Measurements from ENCODE around the gene GLRA1. TPM values are rescaled to one million over a fixed set of nuclear protein-coding genes. Genes with fewer than 3 reads are reported as not detected.

The GLRA1 gene
- total RNA-seq, 1 donor from 2014 or later: not detected

DNA sequence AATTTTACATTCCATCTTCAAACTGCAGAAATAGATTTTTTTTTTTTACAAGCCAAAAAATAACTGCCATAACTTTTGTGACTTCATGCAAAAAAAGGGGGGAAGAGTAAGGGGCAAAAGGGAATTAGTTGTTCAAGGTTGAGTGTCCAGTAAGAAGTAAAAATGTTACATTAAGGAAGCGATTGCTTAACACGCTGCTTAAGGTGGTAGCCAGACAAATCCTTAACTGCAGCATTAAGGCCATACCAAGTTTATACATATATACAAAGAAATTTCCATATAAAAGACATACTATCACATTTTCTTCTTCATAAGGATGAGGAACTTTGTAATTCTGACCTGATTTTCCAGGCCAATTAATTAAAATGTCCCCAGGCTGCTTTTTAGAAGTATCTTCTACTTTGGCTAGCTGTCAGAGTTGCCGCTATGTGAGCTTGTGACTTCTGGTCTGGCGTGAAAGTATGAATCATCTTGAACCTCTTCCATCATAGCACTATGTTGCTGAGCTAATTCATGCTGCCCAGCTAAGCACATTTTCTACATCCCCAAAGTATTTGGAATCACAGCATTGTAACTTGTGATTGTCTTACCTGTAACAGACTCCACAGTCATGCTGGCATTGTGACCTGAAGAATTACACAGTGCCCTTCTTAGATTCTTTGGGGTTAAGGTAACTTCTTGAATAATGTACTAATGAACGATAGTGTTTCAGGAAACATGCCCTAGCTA lies 112.9 kb downstream of the GLRA1 start:
- Histone ChIP-seq H3K9me3 (no peaks in the 10 kb centered on the region), H3K27ac (no peak overlapping the region), H3K36me3 (peaks cover 0 to 10% of the 10 kb centered on the region in 2 donors), H3K27me3 (no peaks in the 10 kb centered on the region), H3K4me1 (peaks cover 27% of the 10 kb centered on the region), H3K4me3 (no peak overlapping the region)
- TF ChIP-seq, protein P1, sequence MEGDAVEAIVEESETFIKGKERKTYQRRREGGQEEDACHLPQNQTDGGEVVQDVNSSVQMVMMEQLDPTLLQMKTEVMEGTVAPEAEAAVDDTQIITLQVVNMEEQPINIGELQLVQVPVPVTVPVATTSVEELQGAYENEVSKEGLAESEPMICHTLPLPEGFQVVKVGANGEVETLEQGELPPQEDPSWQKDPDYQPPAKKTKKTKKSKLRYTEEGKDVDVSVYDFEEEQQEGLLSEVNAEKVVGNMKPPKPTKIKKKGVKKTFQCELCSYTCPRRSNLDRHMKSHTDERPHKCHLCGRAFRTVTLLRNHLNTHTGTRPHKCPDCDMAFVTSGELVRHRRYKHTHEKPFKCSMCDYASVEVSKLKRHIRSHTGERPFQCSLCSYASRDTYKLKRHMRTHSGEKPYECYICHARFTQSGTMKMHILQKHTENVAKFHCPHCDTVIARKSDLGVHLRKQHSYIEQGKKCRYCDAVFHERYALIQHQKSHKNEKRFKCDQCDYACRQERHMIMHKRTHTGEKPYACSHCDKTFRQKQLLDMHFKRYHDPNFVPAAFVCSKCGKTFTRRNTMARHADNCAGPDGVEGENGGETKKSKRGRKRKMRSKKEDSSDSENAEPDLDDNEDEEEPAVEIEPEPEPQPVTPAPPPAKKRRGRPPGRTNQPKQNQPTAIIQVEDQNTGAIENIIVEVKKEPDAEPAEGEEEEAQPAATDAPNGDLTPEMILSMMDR (IDR thresholded peaks at IDR 0.05): no peak
- TF ChIP-seq POLR2A (IDR thresholded peaks at IDR 0.05) (no peak), POLR2AphosphoS5 (IDR thresholded peaks at IDR 0.05; ENCODE audit: insufficient read depth in 1 of 2, low read depth in 1 of 2) (no peak)
- no peak for DNase-seq (ENCODE audit: extremely low spot score in 2 of 2)
- intact Hi-C loops (cut with DNase I): no loop called here

DNA sequence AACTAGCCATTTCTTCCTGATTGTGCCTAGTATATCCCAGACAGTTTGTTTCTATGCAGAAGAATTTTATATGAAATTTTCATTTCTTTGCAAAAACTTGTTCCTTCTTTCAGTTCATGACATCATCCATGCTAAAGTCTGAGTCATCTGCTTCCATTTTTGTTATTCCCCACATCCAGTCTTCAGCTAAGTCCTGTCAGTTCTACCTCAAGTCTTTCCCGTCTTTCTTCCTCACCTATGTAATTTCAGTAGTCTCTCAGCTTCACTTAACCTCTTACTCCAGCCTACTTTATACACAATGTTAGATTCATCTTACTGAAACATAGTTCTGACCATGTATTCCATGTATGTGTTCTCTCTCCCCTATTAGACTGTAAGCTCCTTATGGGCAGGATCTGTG lies 113.8 kb downstream of the GLRA1 start:
- DNase-seq (ENCODE audit: extremely low spot score in 2 of 2): no peak
- peaks cover 20% of the 10 kb centered on the region for H3K4me1 ChIP-seq
- H3K27ac ChIP-seq: no peak overlapping the region
- H3K9me3 ChIP-seq: no peaks in the 10 kb centered on the region
- H3K27me3 ChIP-seq: no peaks in the 10 kb centered on the region
- H3K4me3 ChIP-seq: no peak overlapping the region
- intact Hi-C loops (cut with DNase I): no loop called here
- H3K36me3 ChIP-seq: peaks cover 0 to 10% of the 10 kb centered on the region in 2 donors
- no peak for TF ChIP-seq POLR2AphosphoS5 (IDR thresholded peaks at IDR 0.05; ENCODE audit: insufficient read depth in 1 of 2, low read depth in 1 of 2)
- no peak for TF ChIP-seq POLR2A (IDR thresholded peaks at IDR 0.05)

DNA sequence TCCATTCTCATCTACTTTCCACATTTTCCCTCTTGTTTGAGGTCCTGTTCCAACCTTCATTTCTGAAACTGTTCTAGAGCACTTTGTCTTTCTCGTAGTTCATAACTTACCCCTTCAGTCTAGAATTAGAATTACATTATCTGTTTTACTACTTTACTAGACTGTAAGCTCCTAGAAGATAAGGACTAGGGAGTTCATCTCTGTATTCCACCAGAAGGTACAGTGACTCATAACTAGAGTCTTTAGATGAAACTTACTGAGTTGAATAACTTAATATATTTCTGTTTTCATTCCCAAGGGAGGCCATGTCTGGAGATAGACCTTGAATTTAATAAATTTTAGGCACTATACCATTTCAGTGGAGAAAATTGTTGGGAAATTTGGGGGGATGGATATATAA lies 114.2 kb downstream of the GLRA1 start:
- Histone ChIP-seq H3K36me3 (peaks cover 0 to 10% of the 10 kb centered on the region in 2 donors), H3K27ac (no peak overlapping the region), H3K9me3 (no peaks in the 10 kb centered on the region), H3K4me1 (peaks cover 17% of the 10 kb centered on the region), H3K4me3 (no peak overlapping the region), H3K27me3 (no peaks in the 10 kb centered on the region)
- intact Hi-C loops (cut with DNase I): no loop called here
- no peak for DNase-seq (ENCODE audit: extremely low spot score in 2 of 2)
- TF ChIP-seq, protein P1 (IDR thresholded peaks at IDR 0.05): no peak
- TF ChIP-seq POLR2A (IDR thresholded peaks at IDR 0.05): no peak
- TF ChIP-seq POLR2AphosphoS5 (IDR thresholded peaks at IDR 0.05; ENCODE audit: insufficient read depth in 1 of 2, low read depth in 1 of 2): no peak

DNA sequence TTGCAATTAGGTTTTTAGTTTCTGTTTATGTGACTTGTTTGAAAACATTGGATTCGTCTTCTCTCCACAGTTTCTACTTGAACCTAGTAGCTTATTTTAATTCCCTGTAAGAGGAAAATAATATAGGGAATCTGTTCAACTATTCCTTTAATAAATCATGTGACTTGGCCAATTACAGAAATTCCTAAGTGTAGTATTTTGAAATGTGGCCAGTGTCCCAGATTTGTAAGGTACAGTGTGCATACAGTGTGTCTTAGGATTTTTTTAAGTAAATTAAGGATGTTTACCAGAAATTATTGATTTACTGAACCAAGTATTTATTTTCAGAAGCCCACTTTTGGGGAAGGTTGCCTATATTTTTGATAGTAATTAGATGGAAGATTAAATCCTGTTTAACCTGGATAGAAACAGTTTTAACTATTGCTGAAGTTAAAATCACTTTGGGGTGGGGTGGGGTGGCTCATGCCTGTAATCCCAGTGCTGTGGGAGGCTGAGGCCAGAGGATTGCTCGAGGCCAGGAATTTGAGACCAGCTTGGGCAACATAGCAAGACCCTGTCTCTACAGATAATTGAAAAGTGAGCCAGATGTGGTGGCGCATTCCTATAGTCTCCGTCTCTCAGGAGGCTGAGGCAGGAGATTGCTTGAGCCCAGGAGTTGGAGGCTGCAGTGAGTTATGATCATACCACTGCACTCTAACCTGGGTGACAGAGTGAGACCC lies 116.0 kb downstream of the GLRA1 start:
- intact Hi-C loops (cut with DNase I): no loop called here
- peaks cover 0 to 15% of the 10 kb centered on the region in 2 donors for H3K36me3 ChIP-seq

DNA sequence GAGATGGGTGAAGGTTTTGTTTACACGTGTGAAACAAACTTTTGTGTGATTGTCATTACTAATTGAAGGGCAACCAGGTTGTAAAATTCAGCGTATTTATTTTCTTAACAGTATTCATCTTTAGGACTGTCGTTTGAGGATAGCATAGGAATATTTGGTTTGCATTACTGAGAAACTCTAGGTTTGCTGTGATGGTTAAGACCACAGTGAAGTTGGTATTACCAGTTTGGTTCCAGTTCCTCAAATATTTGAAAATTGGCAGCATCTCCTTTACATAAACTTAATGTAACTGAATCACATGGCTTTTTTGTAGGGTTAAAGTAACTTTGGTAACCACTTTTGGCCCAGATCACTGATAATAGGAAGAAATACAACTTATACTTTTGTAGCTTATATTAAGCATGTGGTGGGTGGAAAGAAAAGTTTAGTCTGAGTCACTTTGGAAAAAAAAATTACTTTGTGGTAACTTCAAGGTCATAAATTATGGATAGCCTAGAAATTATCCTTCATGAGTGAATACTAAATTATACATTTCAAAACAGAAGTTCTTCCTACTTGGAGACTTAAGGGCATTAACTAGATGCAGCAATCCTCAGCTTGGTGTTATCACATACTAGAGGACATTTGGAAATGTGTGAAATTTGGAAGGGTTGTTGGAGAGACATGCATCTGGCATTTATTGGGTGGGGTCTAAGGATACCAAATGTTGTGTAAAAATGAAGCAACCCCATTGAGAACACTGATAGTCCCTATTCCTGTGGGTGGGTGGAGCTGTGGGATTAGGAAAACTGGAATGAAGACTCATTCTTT lies 119.0 kb downstream of the GLRA1 start:
- intact Hi-C loops (cut with DNase I): no loop called here
- H3K4me3 ChIP-seq: no peak overlapping the region
- TF ChIP-seq, protein P1 (IDR thresholded peaks at IDR 0.05): no peak
- no peak for TF ChIP-seq POLR2A (IDR thresholded peaks at IDR 0.05)
- peaks cover 0 to 44% of the 10 kb centered on the region in 2 donors for H3K36me3 ChIP-seq
- H3K4me1 ChIP-seq: peaks cover 8% of the 10 kb centered on the region
- no peaks in the 10 kb centered on the region for H3K27me3 ChIP-seq
- no peak for DNase-seq (ENCODE audit: extremely low spot score in 2 of 2)
- no peak overlapping the region for H3K27ac ChIP-seq
- H3K9me3 ChIP-seq: no peaks in the 10 kb centered on the region

More for the DNA sequence above, 116.0 kb downstream of the GLRA1 start:
- Histone ChIP-seq H3K9me3 (no peaks in the 10 kb centered on the region), H3K27ac (no peak overlapping the region), H3K4me1 (peaks cover 17% of the 10 kb centered on the region), H3K27me3 (no peaks in the 10 kb centered on the region), H3K4me3 (no peak overlapping the region)
- TF ChIP-seq POLR2AphosphoS5 (IDR thresholded peaks at IDR 0.05; ENCODE audit: insufficient read depth in 1 of 2, low read depth in 1 of 2): no peak
- TF ChIP-seq, protein P1 (IDR thresholded peaks at IDR 0.05): no peak
- no peak for TF ChIP-seq POLR2A (IDR thresholded peaks at IDR 0.05)
- DNase-seq (ENCODE audit: extremely low spot score in 2 of 2): no peak

All from vagina (tissue), 2 donors.